ENCODE measurements around the gene ARHGAP12.

The ARHGAP12 gene

DNA sequence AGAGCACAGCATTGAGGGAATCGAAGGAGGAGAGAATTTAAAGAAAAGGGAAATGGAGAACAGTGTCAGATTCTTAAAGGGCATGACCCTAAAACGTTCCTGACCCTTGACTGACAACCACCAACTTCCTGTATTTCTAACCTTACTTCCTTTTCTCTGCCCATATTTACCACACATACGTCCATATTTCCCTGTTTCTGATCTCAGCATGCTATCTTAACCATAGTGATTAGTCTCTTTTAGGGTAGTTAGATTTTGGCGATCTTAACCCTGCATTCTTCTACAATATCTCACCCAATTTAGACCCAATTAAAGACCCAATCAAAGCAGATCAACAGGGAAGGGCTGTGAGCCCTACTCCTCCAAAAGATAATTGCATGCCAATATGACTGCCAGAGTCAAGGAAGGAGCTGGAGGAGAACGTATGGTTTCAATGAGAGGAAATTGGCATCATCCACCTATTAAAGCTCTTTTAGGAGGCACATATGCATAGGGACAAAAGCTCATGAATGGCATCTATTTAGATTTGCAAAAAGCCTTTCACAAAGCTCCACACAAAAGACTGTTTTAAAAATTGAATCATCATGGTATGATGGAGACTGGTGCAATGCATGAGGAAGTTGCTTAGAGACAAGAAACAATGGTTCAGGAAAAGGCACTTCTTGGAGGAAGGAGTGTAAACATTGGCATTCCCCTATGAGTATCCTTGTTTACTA, 49.0 kb upstream of the ARHGAP12 start:
- H3K9me3 ChIP-seq (ENCODE audit: control insufficient read depth, insufficient read depth, low read depth, low read length): no peaks in the 10 kb centered on the region
- no peak overlapping the region for H3K27ac ChIP-seq (ENCODE audit: extremely low read depth, low read depth, low read length)
- H3K36me3 ChIP-seq (ENCODE audit: control insufficient read depth in 2 of 2, insufficient read depth in 1 of 2, low read length in 2 of 2): no peaks in the 10 kb centered on the region
- ChIA-PET POLR2A (no interaction called here), CTCF (interaction anchor here (0.8 kb wide), 1 partner anchor 51 kb away, joined by 6 read pairs; no protein-coding TSS in a partner anchor)
- H3K4me3 ChIP-seq (ENCODE audit: low read depth, low read length): no peak overlapping the region
- H3K4me1 ChIP-seq (ENCODE audit: control insufficient read depth, insufficient read depth, low read length): no peaks in the 10 kb centered on the region
- TF ChIP-seq ZNF350 (tag by site-specific recombination; IDR thresholded peaks at IDR 0.05): no peak

- no peak for TF ChIP-seq PRDM4 (tag by site-specific recombination; IDR thresholded peaks at IDR 0.05)
- peak; percentile 60 for TF ChIP-seq ZNF26 (tag by site-specific recombination; IDR thresholded peaks at IDR 0.05)
- H3K36me3 ChIP-seq (ENCODE audit: control insufficient read depth in 2 of 2, insufficient read depth in 1 of 2, low read length in 2 of 2): no peaks in the 10 kb centered on the region
- no peak overlapping the region for H3K4me3 ChIP-seq (ENCODE audit: low read depth, low read length)
- no peaks in the 10 kb centered on the region for H3K4me1 ChIP-seq (ENCODE audit: control insufficient read depth, insufficient read depth, low read length)
- ChIA-PET CTCF (no interaction called here), POLR2A (interaction anchor here (0.6 kb wide), 1 partner anchor 1315 kb away, joined by 4 read pairs; no protein-coding TSS in a partner anchor)
- no peaks in the 10 kb centered on the region for H3K9me3 ChIP-seq (ENCODE audit: control insufficient read depth, insufficient read depth, low read depth, low read length)
- no peak overlapping the region for H3K27ac ChIP-seq (ENCODE audit: extremely low read depth, low read depth, low read length)
Measured at GRCh38 chr10:31975157-31975765, 46.6 kb upstream of the ARHGAP12 start.

- Histone ChIP-seq H3K27ac (ENCODE audit: extremely low read depth, low read depth, low read length) (no peak overlapping the region), H3K36me3 (ENCODE audit: control insufficient read depth in 2 of 2, insufficient read depth in 1 of 2, low read length in 2 of 2) (no peaks in the 10 kb centered on the region), H3K4me3 (ENCODE audit: low read depth, low read length) (no peak overlapping the region), H3K4me1 (ENCODE audit: control insufficient read depth, insufficient read depth, low read length) (no peaks in the 10 kb centered on the region), H3K9me3 (ENCODE audit: control insufficient read depth, insufficient read depth, low read depth, low read length) (no peaks in the 10 kb centered on the region)
- POLR2A ChIA-PET: no interaction called here
- TF ChIP-seq ZNF184 (tag by site-specific recombination; IDR thresholded peaks at IDR 0.05) (no peak), ZNF433 (tag by site-specific recombination; IDR thresholded peaks at IDR 0.05; ENCODE audit: low read depth) (no peak), ZNF274 (IDR thresholded peaks at IDR 0.05; ENCODE audit: low read length) (no peak), ZNF274 (tag by site-specific recombination; IDR thresholded peaks at IDR 0.05; ENCODE audit: borderline replicate concordance) (no peak), ZNF16 (tag by site-specific recombination; IDR thresholded peaks at IDR 0.05; ENCODE audit: low read depth) (no peak), ZNF555 (tag by site-specific recombination; conservative IDR thresholded peaks at IDR 0.05) (no peak)
- TF ChIP-seq, protein P1, sequence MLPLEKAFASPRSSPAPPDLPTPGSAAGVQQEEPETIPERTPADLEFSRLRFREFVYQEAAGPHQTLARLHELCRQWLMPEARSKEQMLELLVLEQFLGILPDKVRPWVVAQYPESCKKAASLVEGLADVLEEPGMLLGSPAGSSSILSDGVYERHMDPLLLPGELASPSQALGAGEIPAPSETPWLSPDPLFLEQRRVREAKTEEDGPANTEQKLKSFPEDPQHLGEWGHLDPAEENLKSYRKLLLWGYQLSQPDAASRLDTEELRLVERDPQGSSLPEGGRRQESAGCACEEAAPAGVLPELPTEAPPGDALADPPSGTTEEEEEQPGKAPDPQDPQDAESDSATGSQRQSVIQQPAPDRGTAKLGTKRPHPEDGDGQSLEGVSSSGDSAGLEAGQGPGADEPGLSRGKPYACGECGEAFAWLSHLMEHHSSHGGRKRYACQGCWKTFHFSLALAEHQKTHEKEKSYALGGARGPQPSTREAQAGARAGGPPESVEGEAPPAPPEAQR (tag by site-specific recombination; IDR thresholded peaks at IDR 0.05): no peak
- CTCF ChIA-PET: no interaction called here
Measured at GRCh38 chr10:31974434-31975124, 45.9 kb upstream of the ARHGAP12 start.
